ENCODE results near the gene NELFCD.

DNA sequence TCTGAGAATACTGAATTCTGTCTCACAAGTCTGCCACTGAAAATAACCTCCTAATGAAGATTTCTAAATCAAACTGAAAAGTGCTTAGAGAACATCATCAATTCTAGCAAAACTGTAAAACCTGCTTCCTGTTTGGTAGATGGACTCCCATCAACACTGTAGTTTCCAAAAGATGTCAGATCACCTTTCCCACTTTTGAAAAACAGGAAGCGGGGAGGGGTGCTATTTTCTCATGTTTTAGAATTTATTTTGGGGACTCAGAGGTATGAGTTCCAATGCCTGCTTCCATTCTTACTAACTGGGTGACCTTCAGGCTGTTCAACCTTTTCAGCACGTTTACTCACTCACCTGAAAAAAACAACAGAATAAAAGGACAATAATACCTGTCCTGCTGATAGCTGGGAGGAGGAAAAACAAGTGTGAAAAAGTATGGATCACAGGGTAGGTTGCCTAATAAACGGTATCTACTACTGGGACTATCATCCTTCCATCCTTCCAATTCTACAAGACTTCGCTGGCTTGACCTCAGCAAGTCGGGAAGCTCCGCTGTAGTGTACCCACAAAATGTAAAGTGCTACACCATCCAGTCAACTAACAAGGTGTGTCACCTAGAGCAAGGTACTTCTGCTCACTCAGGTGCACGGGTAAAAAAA, 50.0 kb downstream of the NELFCD start:
- TF ChIP-seq CTCF (IDR thresholded peaks at IDR 0.05): no peak
- TF ChIP-seq ZFX (IDR thresholded peaks at IDR 0.05; ENCODE audit: borderline replicate concordance): no peak

All from 22Rv1 (cell line).